Breast epithelium (tissue), 4 donors: Measurements from ENCODE around the gene IHH. TPM values are rescaled to one million over a fixed set of nuclear protein-coding genes. Genes with fewer than 3 reads are reported as not detected.

Experiments
- DNase-seq, 2 donors: peaks; one replicate each; pipeline ENCODE4 v3.0.0-alpha.2; 2019; ENCODE audit warnings: low spot score in 2 of 2
- H3K27ac ChIP-seq, 2 donors: fragments of 200-600 bp; sonication (generic) in 1 of 2; one replicate each; pipeline ENCODE4 v1.5.1; 2016 to 2019; ENCODE audit warnings: mild to moderate bottlenecking in 1 of 2
- H3K27me3 ChIP-seq, 2 donors: fragments of 200-600 bp; sonication (generic) in 1 of 2; one replicate each; pipeline versions ENCODE4 v1.5.1 to v1.6.0; 2017 to 2019; ENCODE audit warnings: control low read depth in 1 of 2, mild to moderate bottlenecking in 1 of 2
- H3K36me3 ChIP-seq: fragments of 200-600 bp; one replicate; pipeline ENCODE4 v1.5.1; 2019
- H3K4me1 ChIP-seq, 2 donors: fragments of 200-600 bp; sonication (generic); one replicate each; pipeline ENCODE4 v1.5.1; 2016 to 2019; ENCODE audit warnings: control low read depth in 1 of 2
- H3K4me3 ChIP-seq, 3 donors: fragments of 200-600 bp; sonication (generic); 1 replicate in 2 of 3; 2 replicates in 1 of 3; pipeline ENCODE4 v1.5.1; 2016 to 2019; ENCODE audit warnings: mild to moderate bottlenecking in 3 of 3, moderate library complexity in 2 of 3
- H3K9me3 ChIP-seq, 2 donors: fragments of 200-600 bp; sonication (generic) in 1 of 2; one replicate each; pipeline ENCODE4 v1.5.1; 2016 to 2019; ENCODE audit warnings: control low read depth in 1 of 2
- CTCF ChIP-seq, 3 donors: fragments of 450-650 bp; IDR thresholded peaks; one replicate each; pipeline ENCODE4 v1.5.1; 2016 to 2017; ENCODE audit warnings: antibody characterized with exemption in 3 of 3, mild to moderate bottlenecking in 3 of 3, moderate library complexity in 3 of 3
- POLR2A ChIP-seq: fragments of 450-650 bp; IDR thresholded peaks from one replicate; pipeline ENCODE4 v1.6.1; 2016; ENCODE audit warnings: antibody characterized with exemption, mild to moderate bottlenecking, moderate library complexity
- POLR2AphosphoS5 ChIP-seq, 3 donors: sonication (generic); formaldehyde crosslinking; IDR thresholded peaks; one replicate each; pipeline ENCODE4 v1.6.1; 2017; ENCODE audit warnings: antibody characterized with exemption in 3 of 3
- intact Hi-C: fragments of 100-400 bp; cut with DNase I; formaldehyde crosslinking; loops from one replicate; pipeline ENCODE4 v1.15.1; 2023; ENCODE audit warnings: low total_unique reads
- total RNA-seq, 3 donors: library from RNA; depleted of rRNA; stranded (reverse); fragments of >200 nt; gene quantifications; one replicate each; pipeline ENCODE4 v1.1.0, GENCODE V29; 2016

IHH gene
- total RNA-seq, 3 donors from 2014 or later, result 0.16 to 0.66 TPM; not detected in 1

- TF ChIP-seq POLR2AphosphoS5 (IDR thresholded peaks at IDR 0.05) (no peak), POLR2A (no peak), CTCF (IDR thresholded peaks at IDR 0.05) (no peak)
- no peak overlapping the region for H3K4me3 ChIP-seq
- no peaks in the 10 kb centered on the region for H3K9me3 ChIP-seq
- H3K36me3 ChIP-seq, result no peaks in the 10 kb centered on the region
- intact Hi-C loops, result no loop called here
- H3K27ac ChIP-seq, result no peak overlapping the region
- H3K4me1 ChIP-seq, result no peaks in the 10 kb centered on the region
- DNase-seq, result no peak
- H3K27me3 ChIP-seq, result no peaks in the 10 kb centered on the region
Measured at GRCh38 chr2:219084791-219085190, 24.1 kb upstream of the IHH start.

GRCh38 chr2:219082332-219082958 is 21.7 kb upstream of the IHH start:
- Histone ChIP-seq H3K36me3 (no peaks in the 10 kb centered on the region), H3K9me3 (no peaks in the 10 kb centered on the region), H3K27ac (no peak overlapping the region), H3K4me1 (no peaks in the 10 kb centered on the region), H3K4me3 (no peak overlapping the region), H3K27me3 (no peaks in the 10 kb centered on the region)
- DNase-seq, result no peak
- intact Hi-C loops, result no loop called here
- TF ChIP-seq CTCF (IDR thresholded peaks at IDR 0.05) (no peak), POLR2AphosphoS5 (IDR thresholded peaks at IDR 0.05) (no peak), POLR2A (no peak)

GRCh38 chr2:219081701-219082331 is 21.1 kb upstream of the IHH start:
- H3K27ac ChIP-seq, result no peak overlapping the region
- no peak for TF ChIP-seq CTCF (IDR thresholded peaks at IDR 0.05)
- TF ChIP-seq POLR2AphosphoS5 (IDR thresholded peaks at IDR 0.05), result no peak
- TF ChIP-seq POLR2A, result no peak
- no peak overlapping the region for H3K4me3 ChIP-seq
- H3K27me3 ChIP-seq, result no peaks in the 10 kb centered on the region
- no peaks in the 10 kb centered on the region for H3K4me1 ChIP-seq
- intact Hi-C loops, result no loop called here
- H3K36me3 ChIP-seq, result no peaks in the 10 kb centered on the region
- no peaks in the 10 kb centered on the region for H3K9me3 ChIP-seq
- no peak for DNase-seq

- no peak overlapping the region for H3K4me3 ChIP-seq
Measured at GRCh38 chr2:219081096-219081495, 20.4 kb upstream of the IHH start.

More at GRCh38 chr2:219081096-219081495, 20.4 kb upstream of the IHH start:
- Histone ChIP-seq H3K27ac (no peak overlapping the region), H3K36me3 (no peaks in the 10 kb centered on the region), H3K9me3 (no peaks in the 10 kb centered on the region), H3K27me3 (no peaks in the 10 kb centered on the region), H3K4me1 (no peaks in the 10 kb centered on the region)
- no peak for DNase-seq
- TF ChIP-seq CTCF (IDR thresholded peaks at IDR 0.05) (no peak), POLR2AphosphoS5 (IDR thresholded peaks at IDR 0.05) (no peak)
- intact Hi-C loops, result no loop called here
